H1 (cell line): Measurements from ENCODE around the gene MPV17L. TPM values are rescaled to one million over a fixed set of nuclear protein-coding genes. Genes with fewer than 3 reads are reported as not detected.

Source experiments
- CBX5 ChIP-seq: fragments of 300-800, 300-1000 bp; sonication (generic); IDR thresholded peaks from 2 replicates; pipeline ENCODE4 v1.7.1; 2016; ENCODE audit warnings: antibody characterized with exemption, low read length, low read depth
- EZH2 ChIP-seq: fragments of 200-600 bp; sonication (generic); IDR thresholded peaks from 2 replicates; pipeline ENCODE4 v1.7.1; 2012; ENCODE audit warnings: low read depth, mild to moderate bottlenecking, moderate library complexity, low read length, inconsistent platforms; ENCODE audit not compliant: severe bottlenecking
- NRF1 ChIP-seq: IDR thresholded peaks from 2 replicates; pipeline ENCODE4 v1.6.1; 2011; ENCODE audit warnings: mild to moderate bottlenecking, low read depth, low read length, improper control_type of control experiment
- POLR2AphosphoS5 ChIP-seq: IDR thresholded peaks from 2 replicates; pipeline ENCODE4 v1.6.1; 2011; ENCODE audit warnings: low read depth, low read length
- YY1 ChIP-seq: IDR thresholded peaks from 2 replicates; pipeline ENCODE4 v1.6.1; 2011; ENCODE audit warnings: low read depth, mild to moderate bottlenecking, low read length
- polyA plus RNA-seq, 7 experiments: library from polyadenylated mRNA; depleted of rRNA in 3 of 7; stranded (reverse) in 5 of 7; unstranded in 2 of 7; fragments of >200 nt in 5 of 7; fragments of 200-250 nt in 2 of 7; gene quantifications; 1 replicate in 5 of 7; 2 replicates in 1 of 7; 4 replicates in 1 of 7; pipeline versions ENCODE4 v1.2.1 to v1.2.3, GENCODE V29; 2011 to 2013; ENCODE audit warnings: missing spikeins in 2 of 7, mixed read lengths in 2 of 7
- total RNA-seq: library from RNA; stranded (reverse); fragmentation: NEBNext Ultra II Directional; extraction: Animal tissue kit (Norgen Biotek cat#: 25700); gene quantifications from 2 replicates; pipeline ENCODE4 v1.2.1, GENCODE V29; 2021

Gene MPV17L
- total and polyA plus RNA-seq, 2 of the 8 experiments (the other 6 are each of a cell fraction or from before 2014, with no cell fraction given) = 6.7 to 8.2 TPM

- TF ChIP-seq POLR2AphosphoS5 = no peak
- no peak for TF ChIP-seq EZH2
- TF ChIP-seq CBX5 = no peak
- no peak for TF ChIP-seq YY1
- TF ChIP-seq NRF1 = no peak
- TF ChIP-seq, all 59 proteins: peak for 0
These were observed 48.2 kb downstream of the MPV17L start (continued) for GRCh38 chr16:15443753-15444152.
